LoVo (cell line): ENCODE measurements around the gene EFEMP2.
"Not testable (repeated sequence)": the region's sequence is repeated elsewhere in the genome, so short reads cannot be mapped to it uniquely, and the experiment has no call there.

Source experiments
- DNase-seq: peaks from one replicate; pipeline ENCODE4 v3.0.0-alpha.2; 2016; ENCODE audit warnings: low spot score

EFEMP2 gene

DNA sequence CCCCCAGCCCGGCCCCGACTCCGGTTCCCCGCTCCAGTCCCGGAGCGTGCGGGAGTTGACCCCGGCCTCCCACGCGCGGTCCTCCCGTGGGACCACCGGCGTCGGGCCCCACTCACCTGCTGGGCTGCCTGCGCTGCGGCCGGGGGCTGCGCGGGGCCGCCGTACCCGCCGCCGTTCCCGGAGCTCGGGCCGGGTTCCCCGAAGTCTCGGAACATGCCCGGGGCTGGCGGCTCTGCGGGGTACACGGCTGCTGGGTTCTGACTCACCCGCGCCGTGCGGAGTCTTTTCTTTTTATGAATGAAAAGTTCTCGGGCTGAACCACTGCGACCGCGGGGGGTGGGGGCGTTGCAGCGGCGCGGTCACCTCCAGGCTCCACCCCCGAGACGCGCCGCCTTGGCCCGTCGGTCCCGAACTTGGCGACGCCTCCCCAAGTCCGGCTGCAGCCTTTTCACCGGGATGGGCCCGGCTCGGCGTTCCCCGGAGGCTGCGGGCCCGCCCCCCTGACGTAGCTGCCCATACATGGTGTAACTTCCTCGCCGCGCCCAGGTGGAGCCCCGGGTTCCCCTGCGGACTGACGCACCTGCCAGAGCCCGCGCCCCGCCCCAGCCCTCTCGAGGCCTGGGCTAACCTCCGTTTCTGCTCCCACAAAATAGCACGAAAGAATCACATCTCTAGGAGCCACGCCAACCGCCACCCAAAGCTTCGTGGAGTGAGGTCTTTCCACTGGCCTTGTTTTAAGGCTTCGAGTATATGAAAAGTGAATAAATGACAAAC lies 27.7 kb upstream of the EFEMP2 start, which contains the start of gene FOSL1:
Gene FOSL1 (minus strand): TSS at position 264 of the 774 bp plus-strand sequence. CDS start 49 bp downstream, at position 215.
- DNase-seq: peak; percentile 98

DNA sequence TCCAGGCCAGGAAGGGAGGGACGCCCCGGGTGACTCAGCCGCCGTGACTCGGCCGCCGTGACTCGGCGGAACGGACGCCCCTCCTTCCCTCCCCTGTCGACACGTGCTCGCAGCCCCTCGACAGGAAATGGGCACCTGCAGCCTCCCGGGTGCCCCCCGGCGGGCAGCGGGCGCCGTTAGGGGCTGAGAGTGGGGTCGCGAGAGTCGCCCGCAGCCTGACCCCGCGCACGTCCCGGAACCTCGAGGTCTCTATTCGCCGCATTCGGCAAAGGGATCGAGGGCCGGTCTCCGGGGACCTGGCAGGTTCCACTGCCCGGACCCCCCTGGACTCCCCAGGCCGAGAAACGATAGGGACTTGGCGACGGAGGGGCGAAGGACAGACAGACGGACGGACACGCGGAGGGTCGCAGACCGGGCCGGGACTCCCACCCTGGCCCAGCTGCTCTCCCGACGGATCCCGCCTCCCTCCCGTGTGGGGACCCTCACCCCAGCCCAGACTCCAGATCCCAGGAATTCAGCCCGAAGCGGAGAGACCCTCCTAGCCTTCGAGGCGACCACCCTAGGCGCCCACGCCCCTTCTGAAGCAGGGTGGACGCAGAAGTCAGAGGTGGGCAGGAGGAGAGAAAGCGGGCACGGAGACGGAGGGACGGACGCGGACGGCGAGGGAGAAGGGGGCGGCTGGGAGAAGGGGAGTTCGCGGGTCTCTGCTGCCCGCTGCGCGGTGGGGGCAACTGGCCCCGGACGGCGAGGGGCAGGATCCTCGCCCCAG lies 26.9 kb upstream of the EFEMP2 start:
- DNase-seq: peak; percentile 79

DNA sequence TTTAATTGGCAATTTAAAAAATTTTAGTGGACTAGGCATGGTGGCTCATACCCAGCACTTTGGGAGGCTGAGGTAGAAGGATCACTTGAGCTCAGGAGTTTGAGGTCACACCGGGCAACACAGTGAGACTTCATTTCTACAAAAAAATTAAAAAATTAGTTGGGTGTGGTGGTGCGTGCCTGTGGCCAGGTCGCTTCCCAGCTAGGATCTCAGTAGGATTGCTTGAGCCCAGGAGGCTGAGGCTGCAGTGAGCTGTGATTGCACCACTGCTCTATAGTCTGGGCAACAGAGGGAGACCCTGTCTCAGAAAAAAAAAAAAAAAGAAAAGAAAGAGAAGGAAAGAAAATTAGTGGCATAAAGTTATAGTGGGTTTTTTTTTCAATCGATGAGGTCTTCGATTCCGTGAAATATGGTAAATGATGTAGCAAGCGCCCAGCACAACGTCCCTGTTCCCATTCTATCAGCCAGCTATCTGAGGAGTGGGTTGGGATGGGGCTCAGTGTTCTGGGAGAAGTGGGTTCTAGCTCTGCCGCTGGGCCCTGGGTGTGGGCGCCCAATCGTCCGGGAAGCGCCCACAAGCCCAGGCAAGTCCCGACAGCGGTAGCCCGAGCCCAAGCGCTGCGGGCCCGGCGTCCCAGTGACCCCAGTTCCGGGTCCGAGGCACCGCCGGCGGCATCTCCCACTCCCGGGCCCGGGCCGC lies 26.2 kb upstream of the EFEMP2 start:
- DNase-seq: no peak

DNA sequence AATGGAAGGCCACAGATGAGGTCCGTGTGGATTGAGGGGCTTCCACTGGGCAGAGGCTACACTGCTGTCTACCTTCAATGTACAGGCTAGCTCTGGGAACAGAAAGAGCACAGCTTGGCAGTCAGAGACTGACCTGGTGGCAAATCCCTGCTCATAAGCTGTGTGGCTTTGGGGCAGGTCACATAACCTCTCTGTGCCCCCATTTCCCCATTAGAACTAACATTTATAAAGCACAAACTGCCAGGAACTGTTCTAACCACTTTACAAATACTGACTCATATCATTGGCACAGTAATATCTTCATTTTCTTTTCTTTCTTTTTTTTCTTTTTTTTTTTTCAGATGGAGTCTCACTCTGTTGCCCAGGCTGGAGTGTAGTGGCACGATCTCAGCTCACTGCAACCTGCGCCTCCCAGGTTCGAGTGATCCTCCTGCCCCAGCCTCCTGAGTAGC lies 24.4 kb upstream of the EFEMP2 start:
- DNase-seq: no peak

- no peak for DNase-seq
These were observed 23.7 kb upstream of the EFEMP2 start for GRCh38 chr11:65896034-65896999.

DNA sequence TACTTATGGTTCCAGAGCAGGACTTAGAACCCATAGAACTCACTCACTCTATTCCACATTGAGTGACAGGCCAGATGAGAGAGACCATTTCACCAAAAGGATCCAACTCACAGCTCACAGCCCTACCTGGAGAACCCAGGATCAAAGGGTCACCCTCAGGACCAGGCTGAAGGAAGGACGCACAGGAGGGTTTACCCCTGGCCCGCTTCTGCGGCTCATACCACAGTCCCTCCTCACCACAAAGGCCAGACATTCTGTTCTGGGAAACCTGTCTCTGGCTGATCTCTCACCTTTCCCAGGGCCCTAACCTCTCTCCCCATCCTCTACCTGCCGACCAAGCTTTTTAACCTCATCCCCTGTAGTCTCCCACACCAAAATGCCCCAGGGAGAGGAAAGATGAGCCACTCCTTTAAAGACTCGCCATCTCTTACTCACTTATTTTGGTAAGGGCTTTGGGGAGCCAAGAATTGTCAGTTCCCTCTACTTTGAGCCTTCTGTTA lies 22.9 kb upstream of the EFEMP2 start:
- no peak for DNase-seq

- DNase-seq: no peak
These were observed 21.5 kb upstream of the EFEMP2 start for GRCh38 chr11:65894034-65894591.

GRCh38 chr11:65892661-65893317 lies 20.2 kb upstream of the EFEMP2 start:
- DNase-seq: no peak

GRCh38 chr11:65892137-65892540 lies 19.5 kb upstream of the EFEMP2 start:
- not testable (repeated sequence) for DNase-seq

DNA sequence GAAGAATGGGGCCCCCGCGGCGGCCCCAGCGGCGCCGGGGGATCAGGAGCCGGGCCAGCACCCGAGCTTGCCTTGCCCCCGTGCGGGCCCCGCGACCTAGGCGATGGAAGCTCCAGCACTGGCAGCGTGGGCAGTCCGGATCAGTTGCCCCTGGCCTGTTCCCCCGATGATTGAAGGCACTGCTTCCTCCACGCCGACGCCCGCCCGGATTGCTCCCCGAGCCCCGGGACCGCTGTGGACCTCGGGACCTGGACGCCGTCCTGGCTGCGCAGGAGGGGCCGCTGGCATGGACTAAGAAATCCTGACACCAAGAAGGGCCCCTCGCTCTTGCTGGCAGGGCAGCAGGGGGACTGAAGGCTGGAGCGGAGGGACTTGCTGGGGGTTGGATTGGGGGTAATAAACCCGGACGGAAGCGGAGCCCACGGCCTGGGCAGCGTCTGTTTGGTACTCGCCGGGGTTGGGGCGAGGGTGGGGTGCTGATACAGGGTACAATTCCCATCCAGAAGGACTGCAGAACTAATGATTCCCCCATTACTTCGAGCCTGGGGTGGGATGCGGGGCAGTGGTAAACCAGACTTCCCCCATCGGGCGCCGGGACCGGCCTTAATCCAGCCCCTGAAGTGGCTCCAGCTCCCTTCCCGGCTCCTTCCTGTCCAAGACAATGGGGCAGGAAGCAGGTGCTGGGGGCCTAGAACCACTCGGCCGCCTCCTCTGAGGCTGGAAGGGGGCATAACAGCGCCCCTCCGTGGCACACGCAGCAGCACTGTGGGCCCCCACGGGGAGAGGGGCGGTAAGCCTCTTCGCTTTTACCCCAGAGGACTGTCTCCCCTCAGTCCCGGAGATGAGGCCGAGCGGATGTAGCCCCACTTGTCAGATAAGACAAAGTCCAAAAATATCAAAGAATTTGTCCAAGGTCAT lies 18.9 kb upstream of the EFEMP2 start:
- DNase-seq: peak; percentile 58

- DNase-seq: peak; percentile 95
These were observed 18.0 kb upstream of the EFEMP2 start, which contains the start of gene CCDC85B for GRCh38 chr11:65890324-65891218. TSS of gene CCDC85B (plus strand) at chr11:65890673. CDS start at chr11:65890784, 111 bp downstream.

- DNase-seq: peak; percentile 97
These were observed 15.7 kb upstream of the EFEMP2 start, which contains the start of gene FIBP for GRCh38 chr11:65888163-65888814. TSS of gene FIBP (minus strand) at chr11:65888471. CDS start at chr11:65888418, 53 bp downstream.

GRCh38 chr11:65887723-65888162 lies 15.1 kb upstream of the EFEMP2 start:
- no peak for DNase-seq

DNA sequence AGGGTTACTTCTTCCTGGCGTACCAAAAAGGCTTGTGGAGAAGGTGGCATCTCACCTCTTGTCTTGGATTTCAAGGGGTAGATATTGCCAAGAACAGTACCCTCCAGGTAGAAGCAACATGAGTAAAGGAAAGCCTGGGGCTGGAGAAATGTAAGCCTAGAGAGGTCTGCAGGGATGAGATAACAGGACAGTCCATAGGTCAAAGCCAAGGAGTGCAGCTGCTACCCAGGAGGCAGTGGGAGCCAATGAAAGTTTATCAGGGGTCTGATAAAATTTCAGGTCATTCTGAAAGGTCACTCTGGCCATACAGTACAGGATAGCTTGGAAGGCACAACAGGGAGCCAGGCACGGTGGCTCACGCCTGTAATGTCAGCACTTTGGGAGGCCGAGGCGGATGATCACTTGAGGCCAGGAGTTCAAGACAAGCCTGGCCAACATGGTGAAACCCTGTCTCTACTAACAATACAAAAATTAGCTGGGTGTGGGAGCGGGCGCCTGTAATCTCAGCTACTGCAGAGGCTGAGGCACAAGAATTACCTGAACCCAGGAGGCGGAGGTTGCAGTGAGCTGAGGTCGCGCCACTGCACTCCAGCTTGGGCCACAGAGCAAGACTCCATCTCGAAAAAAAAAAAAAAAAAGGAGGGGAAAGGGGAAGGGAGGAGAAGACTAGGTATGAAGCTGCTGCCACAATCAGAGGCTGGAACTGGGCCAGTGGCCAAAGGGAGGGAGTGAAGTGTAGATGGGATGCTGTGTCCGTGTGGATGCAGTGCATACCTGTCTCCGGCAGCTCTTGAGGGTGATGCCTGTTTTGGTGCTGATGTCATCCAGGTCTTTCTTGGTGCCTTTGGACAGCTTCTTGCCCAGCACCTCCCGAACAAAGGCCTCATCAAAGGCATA lies 14.5 kb upstream of the EFEMP2 start:
- no peak for DNase-seq

- DNase-seq: no peak
These were observed 13.4 kb upstream of the EFEMP2 start for GRCh38 chr11:65885808-65886536.
